H1 (cell line): Measurements from ENCODE around the gene BGN. TPM values are rescaled to one million over a fixed set of nuclear protein-coding genes. Genes with fewer than 3 reads are reported as not detected.

Experiments used
- CHD1 ChIP-seq: IDR thresholded peaks from 2 replicates; pipeline ENCODE4 v1.6.1; 2012; ENCODE audit warnings: low read depth, low read length, improper control_type of control experiment
- RFX5 ChIP-seq: IDR thresholded peaks from 2 replicates; pipeline ENCODE4 v1.6.1; 2011; ENCODE audit warnings: low read depth, low read length, improper control_type of control experiment, borderline replicate concordance
- SP1 ChIP-seq: IDR thresholded peaks from 2 replicates; pipeline ENCODE4 v1.6.1; 2011; ENCODE audit warnings: low read depth, low read length
- polyA plus RNA-seq, 7 experiments: library from polyadenylated mRNA; depleted of rRNA in 3 of 7; stranded (reverse) in 5 of 7; unstranded in 2 of 7; fragments of >200 nt in 5 of 7; fragments of 200-250 nt in 2 of 7; gene quantifications; 1 replicate in 5 of 7; 2 replicates in 1 of 7; 4 replicates in 1 of 7; pipeline versions ENCODE4 v1.2.1 to v1.2.3, GENCODE V29; 2011 to 2013; ENCODE audit warnings: missing spikeins in 2 of 7, mixed read lengths in 2 of 7
- total RNA-seq: library from RNA; stranded (reverse); fragmentation: NEBNext Ultra II Directional; extraction: Animal tissue kit (Norgen Biotek cat#: 25700); gene quantifications from 2 replicates; pipeline ENCODE4 v1.2.1, GENCODE V29; 2021

The BGN gene
- total and polyA plus RNA-seq, 2 of the 8 experiments (the other 6 are each of a cell fraction or from before 2014, with no cell fraction given), result 1.8 to 2.4 TPM

DNA sequence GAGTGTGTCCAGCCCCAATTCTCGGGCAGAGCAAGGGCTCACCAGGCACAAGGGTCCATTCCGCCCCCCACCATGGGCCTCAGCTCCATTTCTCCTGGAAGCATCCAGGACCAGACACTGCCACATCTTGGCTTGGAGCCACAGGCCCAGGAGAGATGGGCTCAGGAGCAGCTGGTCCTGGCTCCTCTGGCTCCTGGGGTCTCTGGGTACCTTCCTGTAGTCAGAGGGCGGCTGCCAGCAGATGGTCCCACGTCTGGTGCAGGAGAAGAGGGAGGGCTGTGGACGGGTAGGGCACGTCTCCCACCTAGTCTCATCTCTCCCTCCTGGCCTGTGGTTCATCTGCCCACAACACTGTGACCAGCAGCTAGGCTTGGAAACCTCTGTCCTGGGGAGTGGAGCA lies 30.7 kb downstream of the BGN start (continued):
- TF ChIP-seq RFX5 (no peak), CHD1 (no peak), SP1 (no peak)
